Liver (tissue), 9 donors: ENCODE results near the gene UBTD1. TPM values are rescaled to one million over a fixed set of nuclear protein-coding genes. Genes with fewer than 3 reads are reported as not detected.
"Not testable (repeated sequence)": the region's sequence is repeated elsewhere in the genome, so short reads cannot be mapped to it uniquely, and the experiment has no call there.

ENCODE experiments used
- DNase-seq: peaks from one replicate; pipeline ENCODE4 v3.0.0-alpha.2; 2017; ENCODE audit warnings: low spot score
- H3K27ac ChIP-seq, 2 donors: one replicate each; pipeline ENCODE4 v1.7.0; 2013; ENCODE audit warnings: inconsistent platforms in 2 of 2, low read length in 2 of 2, control low read depth in 1 of 2, low read depth in 1 of 2, mild to moderate bottlenecking in 1 of 2
- H3K27me3 ChIP-seq, 4 donors: one replicate each; pipeline versions ENCODE4 v1.6.1 to v1.7.0; 2013; ENCODE audit warnings: low read length in 3 of 4, inconsistent platforms in 1 of 4, mild to moderate bottlenecking in 1 of 4, moderate library complexity in 1 of 4; ENCODE audit not compliant: control insufficient read depth in 4 of 4, insufficient read depth in 4 of 4
- H3K36me3 ChIP-seq, 4 donors: one replicate each; pipeline versions ENCODE4 v1.6.1 to v1.7.0; 2013; ENCODE audit warnings: low read length in 3 of 4, mild to moderate bottlenecking in 3 of 4, low read depth in 1 of 4, moderate library complexity in 1 of 4; ENCODE audit not compliant: control insufficient read depth in 4 of 4, insufficient read depth in 3 of 4
- H3K4me1 ChIP-seq, 4 donors: one replicate each; pipeline versions ENCODE4 v1.6.1 to v1.7.0; 2013; ENCODE audit warnings: low read length in 3 of 4, mild to moderate bottlenecking in 3 of 4, moderate library complexity in 1 of 4; ENCODE audit not compliant: control insufficient read depth in 4 of 4, insufficient read depth in 4 of 4
- H3K4me3 ChIP-seq, 3 donors: one replicate each; pipeline versions ENCODE4 v1.6.1 to v1.7.0; 2013; ENCODE audit warnings: low read length in 3 of 3, control low read depth in 1 of 3, low read depth in 1 of 3, mild to moderate bottlenecking in 1 of 3
- H3K9ac ChIP-seq, 2 donors: one replicate each; pipeline ENCODE4 v1.7.0; 2013; ENCODE audit warnings: low read length in 2 of 2, mild to moderate bottlenecking in 2 of 2, moderate library complexity in 2 of 2, control low read depth in 1 of 2, low read depth in 1 of 2
- H3K9me3 ChIP-seq, 4 donors: one replicate each; pipeline versions ENCODE4 v1.6.1 to v1.7.0; 2013; ENCODE audit warnings: low read length in 3 of 4; ENCODE audit not compliant: control insufficient read depth in 4 of 4
- CTCF ChIP-seq: fragments of 150-350 bp; IDR thresholded peaks from 2 replicates; pipeline ENCODE4 v1.5.1; 2017; ENCODE audit warnings: improper control_type of control experiment, low read depth, low read length; ENCODE audit not compliant: missing input control
- EGR1 ChIP-seq, 2 donors: IDR thresholded peaks; 2 replicates each; pipeline ENCODE4 v1.6.1; 2016 to 2018; ENCODE audit warnings: antibody characterized with exemption in 2 of 2, low read depth in 2 of 2
- FOXA1 ChIP-seq: IDR thresholded peaks from 2 replicates; pipeline ENCODE4 v1.6.1; 2016; ENCODE audit warnings: antibody characterized with exemption
- FOXA2 ChIP-seq: IDR thresholded peaks from 2 replicates; pipeline ENCODE4 v1.6.1; 2016; ENCODE audit warnings: antibody characterized with exemption
- GABPA ChIP-seq, 2 donors: IDR thresholded peaks in 1 of 2; conservative IDR thresholded peaks in 1 of 2; 2 replicates each; pipeline ENCODE4 v1.6.1; 2016; ENCODE audit warnings: antibody characterized with exemption in 2 of 2, mild to moderate bottlenecking in 1 of 2, moderate library complexity in 1 of 2
- HNF4A ChIP-seq, 2 donors: conservative IDR thresholded peaks; 2 replicates each; pipeline ENCODE4 v1.6.1; 2016; ENCODE audit warnings: antibody characterized with exemption in 2 of 2, mild to moderate bottlenecking in 2 of 2
- MAX ChIP-seq: IDR thresholded peaks from 2 replicates; pipeline ENCODE4 v1.6.1; 2016; ENCODE audit warnings: antibody characterized with exemption
- NR2F2 ChIP-seq: IDR thresholded peaks from 2 replicates; pipeline ENCODE4 v1.6.1; 2016; ENCODE audit warnings: antibody characterized with exemption
- RAD21 ChIP-seq, 2 donors: IDR thresholded peaks; 2 replicates each; pipeline ENCODE4 v1.6.1; 2016; ENCODE audit warnings: antibody characterized with exemption in 2 of 2, mild to moderate bottlenecking in 2 of 2
- REST ChIP-seq: IDR thresholded peaks from 2 replicates; pipeline ENCODE4 v1.6.1; 2016; ENCODE audit warnings: antibody characterized with exemption, mild to moderate bottlenecking
- RXRA ChIP-seq, 2 donors: IDR thresholded peaks; 2 replicates each; pipeline ENCODE4 v1.6.1; 2017 to 2018; ENCODE audit warnings: antibody characterized with exemption in 2 of 2, mild to moderate bottlenecking in 1 of 2
- SP1 ChIP-seq: IDR thresholded peaks from 2 replicates; pipeline ENCODE4 v1.6.1; 2018; ENCODE audit warnings: antibody characterized with exemption, mild to moderate bottlenecking
- whole genome bisulfite sequencing: extraction: QIAGEN DNeasy Blood & Tissue Kit; methylation state at CpG from one replicate; pipeline ENCODE4 v1.1.7; 2013; 5-methylcytosine and 5-hydroxymethylcytosine counted together
- polyA plus RNA-seq, 2 donors: library from polyadenylated mRNA; stranded (reverse) in 1 of 2; unstranded in 1 of 2; fragments of 200-250 nt in 1 of 2; fragments of >200 nt in 1 of 2; fragmentation: Nextera tagmentation in 1 of 2; extraction: Ambion mirVana in 1 of 2; gene quantifications; one replicate each; pipeline versions ENCODE4 v1.2.1 to v1.2.3, GENCODE V29; 2013 to 2015
- total RNA-seq, 2 donors: library from RNA; depleted of rRNA; stranded (reverse); fragments of >200 nt; gene quantifications; one replicate each; pipeline ENCODE4 v1.2.3, GENCODE V29; 2014
- donor health status: healthy.
- donor health status: healthy.
- donor health status: healthy.
- donor health status: healthy.
- donor health status: healthy.

Gene UBTD1
- total and polyA plus RNA-seq, 4 donors: 2.7 to 11.0 (median 9.3) TPM

GRCh38 chr10:97474918-97475317 is 23.8 kb upstream of the UBTD1 start:
- Histone ChIP-seq H3K4me3 (no peak overlapping the region), H3K9ac (no peak overlapping the region), H3K36me3 (peaks cover 16 to 60% (median 30%) of the 10 kb centered on the region in 4 donors), H3K9me3 (no peaks in the 10 kb centered on the region), H3K4me1 (no peaks in the 10 kb centered on the region), H3K27ac (no peak overlapping the region), H3K27me3 (no peaks in the 10 kb centered on the region)
- TF ChIP-seq REST (no peak), EGR1 (IDR thresholded peaks at IDR 0.05; ENCODE audit: low read depth in 2 of 2) (no peak), CTCF (no peak), MAX (no peak), GABPA (IDR thresholded peaks at IDR 0.05 in 1 of 2, conservative IDR thresholded peaks at IDR 0.05 in 1 of 2) (no peak), SP1 (no peak), RXRA (IDR thresholded peaks at IDR 0.05) (no peak), FOXA2 (no peak), NR2F2 (no peak), HNF4A (conservative IDR thresholded peaks at IDR 0.05) (no peak), FOXA1 (no peak)
- WGBS: 97% methylated on average over 4 of the region's 4 CpGs
- DNase-seq: no peak

- no peak for DNase-seq
- H3K27me3 ChIP-seq: no peaks in the 10 kb centered on the region
Measured at GRCh38 chr10:97475936-97476594, 22.7 kb upstream of the UBTD1 start.

GRCh38 chr10:97479410-97479809 is 19.3 kb upstream of the UBTD1 start:
- not testable (repeated sequence) for H3K4me1 ChIP-seq, H3K9me3 ChIP-seq, H3K4me3 ChIP-seq, H3K27me3 ChIP-seq, H3K27ac ChIP-seq, H3K9ac ChIP-seq, DNase-seq
- peaks cover 15 to 44% (median 24%) of the 10 kb centered on the region in 4 donors for H3K36me3 ChIP-seq
- WGBS: 84% methylated on average over 4 of the region's 4 CpGs

More at GRCh38 chr10:97475936-97476594, 22.7 kb upstream of the UBTD1 start:
- H3K9ac ChIP-seq: no peak overlapping the region
- no peak for TF ChIP-seq RAD21 (IDR thresholded peaks at IDR 0.05)
- no peak for TF ChIP-seq FOXA1
- TF ChIP-seq FOXA2: no peak
- WGBS: 77% methylated on average over 2 of the region's 2 CpGs
- H3K27ac ChIP-seq: no peak overlapping the region
- no peaks in the 10 kb centered on the region for H3K9me3 ChIP-seq
- no peaks in the 10 kb centered on the region for H3K4me1 ChIP-seq
- peaks cover 17 to 59% (median 29%) of the 10 kb centered on the region in 4 donors for H3K36me3 ChIP-seq
- no peak overlapping the region for H3K4me3 ChIP-seq
